Measurements from ENCODE around the gene MYO9A. TPM values are rescaled to one million over a fixed set of nuclear protein-coding genes. Genes with fewer than 3 reads are reported as not detected.

Gene MYO9A
- total RNA-seq, 1 experiment from 2014 or later: 30.1 TPM

- Histone ChIP-seq H3K36me3 (ENCODE audit: insufficient read depth, low read length, poor library complexity, severe bottlenecking) (no peaks in the 10 kb centered on the region), H3K27me3 (replicated peaks; ENCODE audit: insufficient read depth, low read depth, low read length, poor library complexity) (no peaks in the 10 kb centered on the region), H3K4me3 (ENCODE audit: low read depth, low read length, poor library complexity, severe bottlenecking) (no peak overlapping the region), H3K27ac (ENCODE audit: low read depth, low read length, poor library complexity, severe bottlenecking) (no peak overlapping the region), H3K4me1 (ENCODE audit: insufficient read depth, low read length, poor library complexity, severe bottlenecking) (no peaks in the 10 kb centered on the region), H3K9me3 (ENCODE audit: low read depth, low read length, poor library complexity, severe bottlenecking) (no peaks in the 10 kb centered on the region)
- TF ChIP-seq CTCF (conservative IDR thresholded peaks at IDR 0.05; ENCODE audit: low read depth, low read length): no peak
- TF ChIP-seq EZH2 (IDR thresholded peaks at IDR 0.05; ENCODE audit: borderline replicate concordance, low read depth, low read length, poor library complexity, severe bottlenecking): no peak
- ChIA-PET CTCF (no interaction called here), POLR2A (ENCODE audit: low non-redundant PET) (no interaction called here)
- no peak for DNase-seq (ENCODE audit: low spot score)
- intact Hi-C loops (cut with micrococcal nuclease; ENCODE audit: unreplicated experiment): no loop called here
- no TSS peak for BruUV-seq (replicated peaks)
Measured at GRCh38 chr15:72013703-72014102, 104.2 kb downstream of the MYO9A start.

- no peaks in the 10 kb centered on the region for H3K27me3 ChIP-seq (replicated peaks; ENCODE audit: insufficient read depth, low read depth, low read length, poor library complexity)
- CTCF ChIA-PET: no interaction called here
- no peaks in the 10 kb centered on the region for H3K36me3 ChIP-seq (ENCODE audit: insufficient read depth, low read length, poor library complexity, severe bottlenecking)
- intact Hi-C loops (cut with micrococcal nuclease; ENCODE audit: unreplicated experiment): no loop called here
- TF ChIP-seq EZH2 (IDR thresholded peaks at IDR 0.05; ENCODE audit: borderline replicate concordance, low read depth, low read length, poor library complexity, severe bottlenecking) (no peak), CTCF (conservative IDR thresholded peaks at IDR 0.05; ENCODE audit: low read depth, low read length) (no peak)
- POLR2A ChIA-PET (ENCODE audit: low non-redundant PET): no interaction called here
- no peaks in the 10 kb centered on the region for H3K4me1 ChIP-seq (ENCODE audit: insufficient read depth, low read length, poor library complexity, severe bottlenecking)
- H3K27ac ChIP-seq (ENCODE audit: low read depth, low read length, poor library complexity, severe bottlenecking): no peak overlapping the region
- no peak overlapping the region for H3K4me3 ChIP-seq (ENCODE audit: low read depth, low read length, poor library complexity, severe bottlenecking)
- no peak for DNase-seq (ENCODE audit: low spot score)
- H3K9me3 ChIP-seq (ENCODE audit: low read depth, low read length, poor library complexity, severe bottlenecking): no peaks in the 10 kb centered on the region
- no TSS peak for BruUV-seq (replicated peaks)
Measured at GRCh38 chr15:72011302-72011942, 106.5 kb downstream of the MYO9A start.

GRCh38 chr15:72009222-72009621 lies 108.7 kb downstream of the MYO9A start:
- CTCF ChIA-PET: no interaction called here
- DNase-seq (ENCODE audit: low spot score): no peak
- no peak overlapping the region for H3K4me3 ChIP-seq (ENCODE audit: low read depth, low read length, poor library complexity, severe bottlenecking)
- no peaks in the 10 kb centered on the region for H3K36me3 ChIP-seq (ENCODE audit: insufficient read depth, low read length, poor library complexity, severe bottlenecking)
- H3K9me3 ChIP-seq (ENCODE audit: low read depth, low read length, poor library complexity, severe bottlenecking): no peaks in the 10 kb centered on the region
- TF ChIP-seq CTCF (conservative IDR thresholded peaks at IDR 0.05; ENCODE audit: low read depth, low read length): no peak
- no peak for TF ChIP-seq EZH2 (IDR thresholded peaks at IDR 0.05; ENCODE audit: borderline replicate concordance, low read depth, low read length, poor library complexity, severe bottlenecking)
- no peaks in the 10 kb centered on the region for H3K4me1 ChIP-seq (ENCODE audit: insufficient read depth, low read length, poor library complexity, severe bottlenecking)
- POLR2A ChIA-PET (ENCODE audit: low non-redundant PET): no interaction called here
- H3K27ac ChIP-seq (ENCODE audit: low read depth, low read length, poor library complexity, severe bottlenecking): no peak overlapping the region
- intact Hi-C loops (cut with micrococcal nuclease; ENCODE audit: unreplicated experiment): no loop called here
- BruUV-seq (replicated peaks): no TSS peak
- no peaks in the 10 kb centered on the region for H3K27me3 ChIP-seq (replicated peaks; ENCODE audit: insufficient read depth, low read depth, low read length, poor library complexity)
